HG02973 (cell line): ENCODE measurements around the gene C19orf73.
"Not testable (repeated sequence)": the region's sequence is repeated elsewhere in the genome, so short reads cannot be mapped to it uniquely, and the experiment has no call there.

Experiments
- ATAC-seq: cut with Tn5 transposase; IDR thresholded peaks from one replicate; pipeline ENCODE4 v1.9.1; 2021; ENCODE audit warnings: moderate library complexity; ENCODE audit not compliant: unreplicated experiment

The C19orf73 gene

DNA sequence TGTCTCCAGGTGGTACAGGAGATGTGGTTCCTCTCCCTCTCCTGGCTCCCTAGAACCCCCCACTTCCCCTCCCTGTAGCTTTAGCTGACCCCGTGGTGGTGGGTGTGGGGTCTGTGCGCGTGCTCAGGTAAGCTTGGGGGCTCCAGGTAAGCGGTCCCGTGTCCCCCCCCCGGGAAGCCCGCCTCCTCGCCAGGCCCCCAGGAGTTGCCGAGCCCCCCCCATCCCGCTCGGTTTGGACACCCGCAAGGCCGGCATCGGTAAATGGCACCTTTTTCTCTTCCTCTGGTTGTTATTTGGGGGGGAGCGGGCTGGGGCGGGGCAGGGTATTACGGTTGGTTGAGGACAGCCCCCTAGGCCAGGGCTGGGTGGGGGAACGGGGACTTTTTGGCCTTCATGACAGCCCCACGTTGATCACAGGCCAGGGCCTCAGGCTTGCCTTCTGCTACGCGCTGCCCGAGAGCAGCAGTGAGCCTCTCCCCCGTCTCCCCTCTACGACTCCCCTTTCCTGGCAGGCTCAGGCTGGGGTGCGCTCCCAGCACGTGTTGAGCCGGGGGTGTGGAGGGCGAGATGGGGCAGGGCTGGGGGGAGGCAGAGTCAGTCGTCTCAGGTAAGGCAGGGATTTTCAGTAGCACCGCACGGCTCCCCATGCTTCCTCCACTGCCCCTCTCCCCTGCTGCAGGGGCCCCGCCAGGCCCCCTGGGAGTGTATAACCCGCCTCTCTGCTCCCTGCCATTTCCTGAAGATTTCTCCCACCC, 15.4 kb downstream of the C19orf73 start:
- ATAC-seq, result no peak

DNA sequence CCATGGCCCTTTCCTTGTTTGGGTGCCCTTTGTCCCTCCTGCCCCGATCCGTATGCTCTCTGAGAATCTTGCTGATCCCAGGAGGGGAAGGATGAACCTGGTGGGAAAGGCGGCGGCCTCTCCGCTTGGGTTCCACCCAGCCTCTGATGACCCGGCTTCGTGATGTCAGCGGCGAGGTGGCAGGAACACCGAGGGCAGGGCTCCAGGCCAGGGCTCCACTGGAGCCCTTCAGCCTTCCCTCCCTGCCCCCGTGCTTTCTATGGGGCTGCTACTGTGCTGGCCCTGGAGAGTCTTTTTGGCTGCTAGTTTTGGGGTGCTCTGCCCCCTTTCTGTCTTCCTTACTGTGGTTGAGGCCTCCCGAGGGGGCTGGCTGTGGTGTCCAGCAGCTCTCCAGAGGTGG, 16.6 kb downstream of the C19orf73 start:
- no peak for ATAC-seq

DNA sequence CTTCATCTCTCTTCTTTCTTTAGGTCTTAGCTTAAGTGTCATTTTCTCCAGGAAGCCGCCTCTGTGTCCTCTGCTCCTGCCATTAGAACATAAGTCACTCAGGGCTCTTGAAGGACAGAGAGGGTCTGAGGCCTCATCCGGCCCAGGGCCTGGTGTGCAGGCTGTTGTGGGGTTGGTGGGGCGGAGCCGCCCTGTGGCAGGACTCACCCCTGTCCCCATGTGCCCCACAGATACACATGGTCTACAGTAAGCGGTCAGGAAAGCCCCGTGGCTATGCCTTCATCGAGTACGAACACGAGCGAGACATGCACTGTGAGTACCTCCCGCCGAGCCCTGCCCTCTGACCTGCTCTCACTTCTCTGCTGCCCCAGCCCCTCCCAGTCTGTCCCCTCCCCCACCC, 17.8 kb downstream of the C19orf73 start:
- ATAC-seq, result no peak

DNA sequence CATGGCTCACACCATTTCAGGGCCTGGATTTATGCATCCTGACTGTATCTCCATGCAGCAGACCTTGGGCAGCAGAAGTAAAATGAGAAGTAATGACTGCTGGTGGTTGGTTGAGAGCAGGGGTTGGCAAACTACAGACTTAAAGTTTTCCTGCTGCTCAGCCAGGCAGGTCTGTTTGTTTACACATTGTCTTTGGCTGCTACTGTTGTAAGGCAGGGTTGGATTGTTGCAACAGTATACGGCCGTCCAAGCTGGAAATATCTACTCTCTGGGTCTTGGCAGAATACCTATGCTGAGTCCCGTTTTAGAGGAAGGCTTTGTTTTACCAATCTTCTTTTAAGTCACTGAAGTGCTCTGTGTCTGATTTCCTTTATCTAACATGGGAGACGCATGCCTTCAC, 20.1 kb downstream of the C19orf73 start:
- ATAC-seq, result no peak

DNA sequence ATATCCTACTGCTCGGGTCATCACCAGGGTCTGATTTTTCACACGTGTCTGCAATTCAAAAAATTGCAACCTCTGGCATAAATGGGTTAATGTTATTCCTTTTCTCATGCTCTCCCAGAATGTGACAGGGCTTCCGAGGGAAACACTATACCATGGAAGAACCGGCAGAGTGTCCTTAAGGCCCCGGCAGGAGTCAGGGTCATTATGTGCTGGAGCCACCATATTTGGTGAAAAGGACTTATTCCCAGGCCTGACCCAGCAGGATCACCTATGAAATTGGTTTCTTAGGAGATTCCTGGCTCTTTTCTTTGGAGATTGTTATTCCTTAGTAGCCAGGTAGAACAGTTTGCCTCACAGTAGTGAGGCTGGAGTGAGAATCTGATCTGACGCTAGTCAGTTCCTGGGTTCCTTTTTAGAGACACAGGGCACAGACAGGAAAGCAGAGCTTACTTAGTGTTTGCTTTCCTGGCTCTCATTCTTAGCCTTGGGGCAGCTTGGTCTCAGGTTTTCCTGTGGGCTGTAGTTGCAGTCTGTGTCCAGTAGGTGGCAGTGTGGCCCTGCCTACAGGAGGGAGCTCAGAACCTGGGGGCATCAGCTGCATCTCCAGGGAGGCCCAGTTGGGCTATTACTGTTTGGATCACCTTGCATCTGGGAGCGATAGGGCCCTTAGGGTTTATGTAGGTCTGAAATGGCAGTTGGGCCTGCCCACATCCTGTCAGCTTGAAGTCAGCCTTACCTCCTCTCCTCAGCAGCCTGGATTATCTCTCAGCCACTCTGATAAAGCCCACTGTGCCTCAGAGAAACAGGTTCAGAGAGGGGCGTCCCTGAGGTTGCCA, 21.3 kb downstream of the C19orf73 start:
- ATAC-seq, result no peak

DNA sequence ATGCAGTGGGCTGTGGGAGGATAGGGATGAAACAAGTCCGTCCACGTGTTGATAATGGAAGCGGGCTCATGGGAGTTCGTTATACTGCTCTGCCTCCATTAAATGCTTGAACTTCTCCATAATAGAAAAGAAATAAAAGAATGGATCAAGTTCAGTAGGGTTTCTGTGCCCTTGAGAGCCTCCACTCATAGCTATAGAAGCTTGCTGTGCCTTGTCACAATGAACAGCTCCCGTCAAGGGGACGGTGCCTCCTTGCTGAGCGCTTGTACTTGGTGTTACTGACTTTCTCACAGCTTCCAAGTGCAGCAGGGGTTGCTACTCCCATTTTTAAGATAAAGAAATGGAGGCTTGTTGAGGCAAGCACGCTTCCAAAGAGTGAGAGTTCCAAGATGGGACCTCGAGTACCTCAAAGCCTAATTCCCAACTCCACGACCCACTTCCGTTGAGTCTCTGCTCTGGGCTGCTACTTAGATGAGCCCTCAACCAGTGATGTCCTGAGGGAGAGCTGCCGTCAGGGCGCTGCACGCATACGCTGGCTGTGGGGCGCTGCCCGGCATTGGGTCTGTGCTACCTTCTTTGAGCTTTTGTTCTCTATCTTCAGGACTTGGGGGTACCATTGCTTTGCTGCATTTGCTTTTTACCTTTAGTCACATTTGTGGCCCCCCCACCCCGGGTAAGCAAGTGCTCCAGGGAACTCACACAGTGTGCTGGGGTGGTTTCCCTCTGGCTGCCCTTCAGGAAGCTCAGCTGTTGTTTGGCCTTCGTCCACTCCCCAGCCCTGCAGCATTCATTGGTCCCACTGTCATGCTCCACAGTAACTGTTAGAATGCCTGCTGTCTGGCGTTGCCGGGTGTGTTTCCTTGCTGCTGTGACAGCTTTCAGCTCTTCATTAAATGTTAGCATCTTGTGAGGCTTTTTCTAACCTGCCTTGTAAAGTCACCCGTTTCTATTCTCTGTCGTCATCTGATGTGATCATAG, 24.1 kb downstream of the C19orf73 start:
- ATAC-seq, result no peak

DNA sequence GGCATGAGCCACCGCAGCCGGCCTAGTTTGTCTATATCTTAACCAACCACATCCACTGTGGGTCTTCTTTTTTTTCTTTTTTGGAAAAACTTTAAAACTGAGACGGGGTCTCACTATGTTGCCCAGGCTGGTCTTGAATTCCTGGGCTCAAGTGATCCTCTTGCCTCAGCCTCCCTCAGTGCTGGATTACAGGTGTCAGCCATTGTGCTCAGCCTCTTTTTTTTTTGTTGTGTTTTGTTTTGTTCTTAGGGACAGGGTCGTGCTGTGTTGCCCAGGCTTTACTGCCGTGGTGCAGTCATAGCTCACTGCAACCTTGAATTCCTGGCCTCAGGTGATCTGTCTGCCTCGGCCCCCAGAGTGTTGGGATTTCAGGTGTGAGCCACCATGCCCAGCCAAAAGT, 26.3 kb downstream of the C19orf73 start:
- ATAC-seq, result no peak

DNA sequence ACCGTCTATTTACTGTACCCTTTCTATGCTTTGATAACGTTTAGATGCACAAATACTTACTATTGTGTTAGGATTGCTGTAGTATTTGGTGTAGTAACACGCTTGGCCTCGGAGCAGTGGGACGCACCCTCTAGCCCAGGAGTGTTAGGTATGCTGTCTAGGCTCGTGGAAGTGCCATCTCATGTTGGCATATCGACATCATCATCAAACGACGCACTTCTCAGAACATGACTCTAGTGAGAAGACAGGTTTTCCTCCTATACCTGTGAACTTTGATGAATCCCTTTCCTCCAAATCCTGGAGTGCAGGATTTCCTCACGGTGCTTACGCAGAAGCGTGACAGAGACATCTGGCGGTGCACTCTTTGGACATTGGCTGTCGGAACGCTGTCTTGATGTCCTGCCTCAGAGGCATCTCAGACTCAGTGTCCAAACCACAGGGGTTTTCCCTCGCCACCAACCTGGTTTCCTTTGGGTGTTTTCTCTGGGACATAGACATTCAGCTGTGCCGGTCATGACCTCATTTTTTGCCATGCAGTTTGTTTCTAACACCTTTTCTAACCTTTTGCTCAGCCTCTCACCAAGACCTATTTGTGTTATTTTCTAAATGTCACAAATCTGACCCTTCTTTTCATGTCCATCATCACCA, 27.4 kb downstream of the C19orf73 start:
- ATAC-seq, result no peak

DNA sequence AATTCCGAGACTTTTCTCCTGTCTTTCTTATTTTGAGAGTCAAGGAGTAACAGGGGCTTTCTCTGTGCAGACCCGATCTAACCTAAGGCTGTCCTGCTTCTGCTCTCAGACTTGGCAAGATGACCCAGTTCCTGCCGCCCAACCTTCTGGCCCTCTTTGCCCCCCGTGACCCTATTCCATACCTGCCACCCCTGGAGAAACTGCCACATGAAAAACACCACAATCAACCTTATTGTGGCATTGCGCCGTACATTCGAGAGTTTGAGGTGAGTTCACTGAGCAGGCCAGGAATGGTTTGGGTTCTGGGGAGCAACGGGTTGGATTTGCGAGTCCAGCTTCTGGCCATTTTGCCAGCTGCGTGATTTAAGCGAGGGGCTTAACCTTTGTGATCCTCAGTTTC, 32.6 kb downstream of the C19orf73 start:
- no peak for ATAC-seq

DNA sequence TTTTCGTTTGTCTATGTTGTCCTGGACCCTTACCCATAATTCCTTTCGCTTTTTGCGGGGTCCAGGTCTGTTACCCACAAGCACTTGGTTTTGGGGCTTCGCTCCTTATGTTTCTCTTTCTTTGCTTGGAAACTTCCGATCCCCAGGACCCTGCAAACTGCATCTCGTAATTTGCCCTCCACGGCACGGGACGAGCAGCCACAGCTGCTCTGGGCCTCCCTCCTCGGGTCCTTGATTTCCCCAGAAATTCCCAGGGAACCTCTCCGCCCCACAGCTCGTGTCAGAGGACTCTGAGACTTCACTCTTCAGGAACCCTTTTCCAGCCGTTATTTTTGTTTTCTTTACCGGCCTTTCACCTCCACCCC, 33.1 kb downstream of the C19orf73 start:
- no peak for ATAC-seq

DNA sequence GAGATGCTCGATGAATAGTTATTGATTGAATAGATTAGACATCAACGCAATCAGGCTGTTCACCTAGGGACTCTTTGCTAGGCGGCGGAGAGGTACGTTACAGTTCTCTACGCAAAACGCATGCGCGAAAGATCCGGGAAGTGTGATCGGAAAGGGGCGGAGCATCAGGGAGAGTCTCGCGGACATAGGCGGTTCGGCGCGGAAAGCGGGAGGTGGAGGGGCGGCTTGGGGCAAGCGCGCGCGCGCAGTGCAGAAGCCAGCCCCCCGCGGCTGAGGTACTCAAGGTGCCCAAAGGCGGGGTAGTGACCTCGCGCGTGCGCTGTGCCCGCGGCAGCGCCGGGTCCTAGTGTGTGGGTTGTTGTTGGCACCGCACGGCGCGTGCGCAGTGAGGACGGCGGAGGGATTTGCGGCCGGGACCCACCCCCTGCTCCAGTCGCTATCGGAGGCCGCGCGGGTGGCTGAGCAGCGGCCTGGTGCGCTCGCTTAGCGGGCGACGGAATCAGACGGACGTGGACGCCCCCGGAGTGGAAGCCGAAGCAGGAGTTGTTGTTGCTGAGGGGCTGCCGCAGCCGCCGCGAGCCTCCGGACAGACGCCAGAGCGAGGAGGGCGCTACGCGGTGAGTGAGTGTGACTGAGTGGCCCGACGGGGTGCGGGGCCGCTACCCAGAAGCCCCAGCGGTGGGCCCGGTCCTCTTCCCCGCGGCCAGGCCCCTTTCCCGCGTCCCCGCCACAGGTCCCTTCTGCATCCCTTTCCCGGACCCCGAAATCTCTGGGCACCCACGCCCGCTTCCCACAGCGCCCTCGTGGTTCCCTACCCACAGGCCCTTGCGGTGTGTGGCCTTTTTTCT, 33.7 kb downstream of the C19orf73 start, which contains the start of gene SNRNP70:
SNRNP70 (plus strand) TSS at position 432 of the 848 bp plus-strand sequence. CDS start 964 bp downstream, outside the sequence.
- ATAC-seq, result peak; percentile 72

DNA sequence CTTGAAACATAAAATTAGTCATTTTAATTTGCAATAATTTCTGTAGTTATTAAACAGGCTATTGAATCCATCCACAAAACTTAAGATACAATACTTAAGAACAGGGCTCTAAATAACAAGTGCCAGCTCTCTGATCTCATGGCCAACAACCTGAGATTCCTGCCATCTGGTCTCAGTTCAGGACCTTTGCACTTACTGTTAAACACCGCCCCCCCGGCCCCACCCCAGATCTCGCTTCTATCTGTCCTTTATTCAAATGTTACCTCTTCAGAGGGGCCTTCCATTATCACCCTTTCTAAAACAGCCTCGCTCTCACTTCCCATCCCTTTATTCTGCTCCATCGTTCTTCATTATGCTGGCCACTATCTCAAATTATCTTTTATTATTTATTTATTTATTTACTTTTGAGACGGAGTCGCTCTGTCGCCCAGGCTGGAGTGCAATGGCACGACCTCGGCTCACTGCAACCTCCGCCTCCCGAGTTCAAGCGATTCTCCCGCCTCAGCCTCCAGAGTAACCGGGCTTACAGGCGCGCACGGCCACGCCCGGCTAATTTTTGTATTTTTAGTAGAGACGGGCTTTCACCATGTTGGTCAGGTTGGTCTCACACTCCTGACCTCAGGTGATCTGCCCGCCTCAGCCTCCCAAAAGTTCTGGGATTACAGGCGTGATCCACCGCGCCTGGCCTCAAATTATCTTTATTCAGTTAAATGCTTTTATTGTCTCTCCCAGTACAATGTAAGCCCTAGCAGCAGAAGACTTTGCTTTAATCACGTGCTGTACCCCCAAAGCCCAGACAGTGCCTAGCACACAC, 34.5 kb downstream of the C19orf73 start:
- no peak for ATAC-seq

DNA sequence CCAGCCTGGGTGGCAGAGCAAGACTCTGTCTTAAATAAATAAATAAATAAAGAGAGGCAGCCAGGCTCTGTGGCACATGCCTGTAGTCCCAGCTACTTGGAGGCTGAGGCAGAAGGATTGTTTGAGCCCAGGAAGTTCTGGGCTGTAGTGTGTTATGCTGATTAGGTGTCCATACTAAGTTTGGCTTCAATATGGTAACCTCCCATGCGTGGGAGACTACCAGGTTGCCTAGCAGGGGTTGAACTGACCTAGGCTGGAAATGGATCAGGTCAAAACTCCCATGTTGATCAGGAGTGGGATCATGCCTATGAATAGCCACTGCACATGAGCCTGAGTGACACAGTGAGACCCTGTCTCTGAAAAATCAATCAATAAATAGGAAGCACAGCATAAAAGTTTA, 37.7 kb downstream of the C19orf73 start:
- no peak for ATAC-seq

DNA sequence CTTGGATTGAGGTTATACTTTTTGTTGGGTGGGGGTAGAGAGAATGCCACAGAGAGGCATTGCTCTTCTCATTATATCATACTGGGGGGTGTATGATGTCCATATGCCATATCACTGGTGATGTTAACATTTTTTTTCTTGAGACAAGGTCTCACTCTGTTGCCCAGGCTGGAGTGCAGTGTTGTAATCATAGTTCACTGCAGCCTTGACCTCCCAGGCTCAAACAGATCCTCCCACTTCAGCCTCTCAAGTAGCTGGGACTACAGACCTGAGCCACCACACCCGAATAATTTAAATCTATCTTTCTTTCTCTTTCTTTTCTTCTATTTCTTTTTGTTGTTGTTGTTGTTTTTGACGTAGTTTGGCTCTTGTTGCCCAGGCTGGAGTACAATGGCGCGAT, 38.6 kb downstream of the C19orf73 start:
- no peak for ATAC-seq

DNA sequence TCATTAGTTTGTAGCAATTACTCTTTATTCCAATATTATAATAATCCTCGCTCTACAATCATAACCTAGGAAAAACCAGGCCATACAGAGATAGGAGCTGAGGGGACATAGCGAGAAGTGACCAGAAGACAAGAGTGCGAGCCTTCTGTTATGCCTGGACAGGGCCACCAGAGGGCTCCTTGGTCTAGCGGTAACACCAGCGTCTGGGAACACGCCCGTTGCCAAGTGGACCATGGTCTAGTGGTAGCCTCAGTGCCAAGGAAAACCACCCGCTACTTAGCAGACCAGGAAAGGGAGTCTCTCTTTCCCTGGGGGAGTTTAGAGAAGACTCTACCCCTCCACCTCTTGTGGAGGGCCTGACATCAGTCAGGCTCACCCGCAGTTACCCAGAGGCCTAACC, 44.1 kb downstream of the C19orf73 start:
- not testable (repeated sequence) for ATAC-seq

DNA sequence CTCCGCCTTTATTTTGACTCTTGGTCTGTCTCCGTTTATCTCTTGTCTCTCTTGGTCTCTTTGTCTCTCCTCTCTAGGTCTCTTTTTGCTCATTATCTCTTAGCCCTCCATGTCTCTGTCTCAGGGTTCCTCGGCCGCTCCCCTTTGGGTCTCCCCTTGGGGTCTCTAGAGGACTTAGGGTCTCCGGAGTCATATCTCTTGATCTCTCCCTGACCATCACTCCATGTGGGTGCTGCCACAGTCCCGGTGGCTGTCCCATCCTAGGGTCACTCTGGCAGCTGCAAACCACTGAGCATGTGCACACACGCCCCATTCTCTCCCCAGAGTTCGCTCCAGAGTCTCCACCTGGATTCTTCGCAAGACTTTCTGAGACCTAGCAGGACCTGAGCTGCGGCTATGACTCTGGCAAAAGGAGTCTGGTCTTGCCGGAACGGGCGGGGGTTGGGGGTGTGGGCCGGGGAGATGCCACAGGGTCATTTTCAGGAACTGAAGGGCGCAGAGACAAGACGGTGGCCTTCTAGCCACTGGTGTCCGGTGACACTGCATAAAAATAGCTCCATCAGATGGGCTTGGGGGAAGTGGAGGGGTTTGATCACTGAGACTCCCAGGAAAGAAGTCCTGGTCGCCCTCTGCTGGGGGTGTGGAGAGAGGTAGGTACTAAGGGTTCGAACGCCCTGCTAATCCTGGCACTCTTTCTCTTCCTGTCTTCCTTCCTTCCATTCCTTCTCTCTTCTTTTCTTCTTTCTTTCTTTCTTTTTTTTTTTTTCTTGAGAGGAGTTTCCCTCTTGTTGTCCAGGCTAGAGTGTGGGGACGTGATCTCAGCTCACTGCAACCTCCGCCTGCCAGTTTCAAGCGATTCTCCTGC, 45.2 kb downstream of the C19orf73 start:
- ATAC-seq, result no peak

DNA sequence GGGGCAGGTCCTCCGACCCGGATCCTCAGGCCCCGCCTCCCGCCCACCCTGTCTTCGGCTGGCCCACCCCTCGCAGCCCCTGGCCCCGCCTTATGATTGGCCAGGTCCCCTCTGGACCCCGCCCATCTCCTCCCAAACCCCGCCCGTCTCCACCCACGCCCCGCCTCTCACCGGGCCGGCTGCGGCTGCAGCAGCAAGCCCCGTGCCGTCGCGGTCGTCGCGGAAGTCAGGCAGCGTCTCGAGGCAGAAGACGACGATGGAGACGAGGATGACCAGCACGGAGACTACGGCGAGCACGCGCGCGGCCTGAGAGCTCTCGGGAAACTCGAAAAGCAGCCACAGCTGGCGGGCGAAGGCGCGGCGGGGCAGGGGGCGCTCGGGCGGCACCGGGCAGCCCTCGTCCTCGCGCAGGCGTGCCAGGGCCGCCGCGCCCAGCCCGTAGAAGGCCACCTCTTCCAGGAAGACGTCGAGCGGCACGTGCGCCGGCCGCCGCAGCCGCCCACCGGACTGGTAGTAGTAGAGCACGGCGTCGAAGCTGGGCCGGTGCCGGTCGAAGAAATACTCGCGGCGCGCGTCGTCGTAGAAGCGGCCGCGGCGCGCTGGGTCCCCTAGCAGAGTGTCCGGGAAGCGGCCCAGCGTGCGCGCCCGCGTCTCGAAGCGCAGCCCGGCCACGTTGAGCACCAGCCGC, 46.9 kb downstream of the C19orf73 start:
- ATAC-seq, result no peak
